GM18858 (cell line): ENCODE measurements around the gene TNFSF9.
"Not testable (repeated sequence)": the region's sequence is repeated elsewhere in the genome, so short reads cannot be mapped to it uniquely, and the experiment has no call there.

Source experiments
- ATAC-seq: cut with Tn5 transposase; IDR thresholded peaks from one replicate; pipeline ENCODE4 v1.9.1; 2021; ENCODE audit not compliant: unreplicated experiment

Gene TNFSF9

DNA sequence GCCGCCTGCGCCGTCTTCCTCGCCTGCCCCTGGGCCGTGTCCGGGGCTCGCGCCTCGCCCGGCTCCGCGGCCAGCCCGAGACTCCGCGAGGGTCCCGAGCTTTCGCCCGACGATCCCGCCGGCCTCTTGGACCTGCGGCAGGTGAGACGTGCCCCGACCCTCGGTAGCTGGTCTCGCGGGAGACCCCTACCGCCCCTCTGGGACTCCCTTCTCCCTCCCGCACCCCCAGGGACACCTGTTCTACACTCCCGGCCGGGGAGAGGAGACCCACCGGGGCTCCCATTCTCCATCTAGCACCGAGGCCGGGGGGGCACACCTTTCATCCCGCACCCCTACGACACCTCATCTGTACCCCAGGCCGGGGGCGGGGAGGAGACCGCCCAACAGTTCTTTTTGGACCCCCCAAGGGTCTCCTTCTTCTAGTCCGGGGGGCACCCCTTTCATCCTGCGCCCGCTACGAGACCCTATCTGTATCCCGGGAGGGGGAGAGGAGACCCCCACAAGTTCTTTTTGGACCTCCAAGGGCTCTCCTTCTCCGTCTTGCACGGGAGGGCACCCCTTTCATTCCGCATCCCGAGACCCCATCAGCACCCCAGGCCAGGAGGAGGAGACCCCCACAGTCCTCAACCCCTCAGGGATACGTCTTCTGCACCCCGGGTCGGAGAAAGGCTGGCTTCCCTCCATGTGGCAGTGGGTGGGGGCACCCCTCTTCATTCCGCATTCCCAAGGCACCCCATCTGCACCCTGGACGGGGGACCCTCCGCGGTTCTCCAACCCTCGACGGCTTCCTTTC, 533 bp downstream of the TNFSF9 start:
- no peak for ATAC-seq

DNA sequence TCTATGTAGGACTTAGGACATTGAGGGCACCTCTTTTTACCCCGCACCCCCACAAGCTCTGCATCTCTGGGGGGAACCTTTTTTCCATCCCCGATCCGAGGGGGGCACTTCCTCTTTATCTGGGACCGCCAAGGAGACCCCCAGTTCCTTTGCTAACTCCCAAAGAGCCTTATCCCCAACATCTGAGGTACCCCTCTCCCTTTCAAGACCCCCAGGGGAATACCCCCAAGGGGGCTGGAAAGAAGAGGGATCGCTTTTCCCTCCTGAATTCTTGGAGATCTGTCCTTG, 1.1 kb downstream of the TNFSF9 start:
- no peak for ATAC-seq

DNA sequence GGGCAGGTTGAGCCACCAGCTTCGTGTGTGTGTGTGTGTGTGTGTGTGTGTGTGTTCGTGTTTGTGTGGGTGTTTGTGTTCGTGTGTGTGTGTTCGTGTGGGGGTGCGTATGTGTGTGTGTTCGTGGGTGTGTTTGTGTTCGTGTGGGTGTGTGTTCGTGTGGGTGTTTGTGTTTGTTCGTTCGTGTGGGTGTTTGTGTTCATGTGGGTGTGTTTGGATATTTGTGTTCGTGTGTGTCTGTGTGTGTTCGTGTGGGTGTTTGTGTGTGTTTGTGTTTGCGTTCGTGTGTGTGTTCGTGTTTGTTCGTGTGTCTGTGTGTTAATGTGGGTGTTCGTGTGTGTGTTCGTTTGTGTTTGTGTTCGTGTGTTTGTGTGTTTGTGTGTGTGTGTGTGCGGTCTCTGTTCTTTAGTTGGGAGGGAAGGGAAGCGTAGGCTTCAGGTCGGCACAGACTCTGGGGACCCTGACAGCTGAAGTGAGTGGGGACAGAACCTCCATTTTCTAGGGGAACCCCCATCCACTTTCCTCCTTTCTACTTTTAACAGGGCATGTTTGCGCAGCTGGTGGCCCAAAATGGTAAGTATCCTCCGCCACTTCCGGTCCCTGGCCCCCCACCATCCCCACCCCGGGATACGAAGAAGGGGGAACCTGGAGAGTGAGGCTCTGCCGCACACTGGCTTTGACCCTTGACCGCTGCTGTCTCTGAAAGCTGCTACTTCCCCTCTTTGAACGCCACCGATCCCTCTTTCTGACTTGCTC, 1.6 kb downstream of the TNFSF9 start:
- no peak for ATAC-seq

DNA sequence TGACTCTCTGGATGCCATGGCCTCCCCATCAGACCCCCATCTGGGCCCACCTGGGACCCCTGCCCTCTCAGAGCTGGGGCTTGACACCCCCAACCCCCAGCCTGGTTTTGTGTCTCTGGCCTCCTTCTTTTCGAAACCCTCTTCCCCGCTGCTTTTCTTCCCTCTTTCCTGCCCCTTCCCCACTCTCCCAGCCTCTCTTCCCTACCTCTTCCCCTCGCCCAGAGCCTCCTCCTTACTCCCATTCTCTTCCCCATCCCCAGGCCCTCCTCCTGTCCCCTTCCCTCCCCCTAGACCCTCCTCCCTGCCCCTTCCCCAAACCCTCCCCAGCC, 2.1 kb downstream of the TNFSF9 start:
- ATAC-seq, result no peak

DNA sequence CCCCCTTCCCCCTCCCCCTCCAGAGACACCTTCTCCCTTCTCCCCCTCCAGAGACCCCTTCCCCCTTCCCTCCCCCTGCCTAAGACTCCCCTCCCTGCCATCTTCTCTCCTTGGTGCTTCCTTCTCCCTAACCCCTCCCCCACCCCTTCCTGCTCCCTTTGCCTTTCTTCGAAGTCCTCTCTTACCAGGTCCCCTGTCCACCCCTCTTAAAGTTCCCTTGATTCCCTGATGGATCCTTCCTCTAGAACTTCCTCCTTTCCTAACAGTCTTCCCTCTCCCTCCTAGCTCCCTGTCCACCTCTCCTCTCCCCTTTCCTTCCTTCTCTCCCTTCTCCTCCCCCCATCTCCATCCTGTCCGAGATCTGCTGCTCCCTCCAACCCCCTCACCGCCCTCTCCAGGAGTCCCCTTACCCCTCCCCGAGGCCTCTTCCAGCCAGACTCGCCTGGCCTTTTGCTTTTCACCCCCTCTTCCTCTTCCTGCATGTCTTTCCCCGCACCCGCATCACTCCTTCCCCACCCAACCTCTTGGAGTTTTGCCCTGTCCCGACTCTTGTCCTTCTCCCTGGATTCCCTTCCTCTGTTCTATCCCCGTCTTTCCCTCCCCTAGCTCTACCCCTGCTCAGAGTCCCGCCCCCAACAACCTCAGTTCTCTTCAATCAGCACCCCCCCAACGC, 3.1 kb downstream of the TNFSF9 start:
- no peak for ATAC-seq

DNA sequence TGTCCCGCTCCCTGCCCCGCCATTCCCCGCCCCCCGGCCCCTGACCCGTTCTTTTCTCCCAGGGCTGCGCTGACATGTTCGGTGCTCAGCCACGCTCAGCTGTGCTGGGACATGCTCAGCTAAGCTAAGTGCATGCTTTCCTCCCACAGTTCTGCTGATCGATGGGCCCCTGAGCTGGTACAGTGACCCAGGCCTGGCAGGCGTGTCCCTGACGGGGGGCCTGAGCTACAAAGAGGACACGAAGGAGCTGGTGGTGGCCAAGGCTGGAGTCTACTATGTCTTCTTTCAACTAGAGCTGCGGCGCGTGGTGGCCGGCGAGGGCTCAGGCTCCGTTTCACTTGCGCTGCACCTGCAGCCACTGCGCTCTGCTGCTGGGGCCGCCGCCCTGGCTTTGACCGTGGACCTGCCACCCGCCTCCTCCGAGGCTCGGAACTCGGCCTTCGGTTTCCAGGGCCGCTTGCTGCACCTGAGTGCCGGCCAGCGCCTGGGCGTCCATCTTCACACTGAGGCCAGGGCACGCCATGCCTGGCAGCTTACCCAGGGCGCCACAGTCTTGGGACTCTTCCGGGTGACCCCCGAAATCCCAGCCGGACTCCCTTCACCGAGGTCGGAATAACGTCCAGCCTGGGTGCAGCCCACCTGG, 3.7 kb downstream of the TNFSF9 start:
- ATAC-seq, result no peak

DNA sequence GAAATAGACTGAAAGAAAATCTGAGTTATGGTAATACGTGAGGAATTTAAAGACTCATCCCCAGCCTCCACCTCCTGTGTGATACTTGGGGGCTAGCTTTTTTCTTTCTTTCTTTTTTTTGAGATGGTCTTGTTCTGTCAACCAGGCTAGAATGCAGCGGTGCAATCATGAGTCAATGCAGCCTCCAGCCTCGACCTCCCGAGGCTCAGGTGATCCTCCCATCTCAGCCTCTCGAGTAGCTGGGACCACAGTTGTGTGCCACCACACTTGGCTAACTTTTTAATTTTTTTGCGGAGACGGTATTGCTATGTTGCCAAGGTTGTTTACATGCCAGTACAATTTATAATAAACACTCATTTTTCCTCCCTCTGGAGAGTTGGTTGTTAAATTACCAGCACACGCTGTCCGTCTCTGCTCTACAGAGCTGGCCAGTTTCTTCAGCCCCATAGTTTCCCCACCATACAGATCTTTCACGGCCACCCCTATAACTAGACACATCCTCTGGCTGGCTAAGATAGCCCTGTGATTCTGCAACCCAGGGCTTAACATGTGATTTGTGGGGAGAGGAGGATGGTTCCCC, 4.8 kb downstream of the TNFSF9 start:
- no peak for ATAC-seq

DNA sequence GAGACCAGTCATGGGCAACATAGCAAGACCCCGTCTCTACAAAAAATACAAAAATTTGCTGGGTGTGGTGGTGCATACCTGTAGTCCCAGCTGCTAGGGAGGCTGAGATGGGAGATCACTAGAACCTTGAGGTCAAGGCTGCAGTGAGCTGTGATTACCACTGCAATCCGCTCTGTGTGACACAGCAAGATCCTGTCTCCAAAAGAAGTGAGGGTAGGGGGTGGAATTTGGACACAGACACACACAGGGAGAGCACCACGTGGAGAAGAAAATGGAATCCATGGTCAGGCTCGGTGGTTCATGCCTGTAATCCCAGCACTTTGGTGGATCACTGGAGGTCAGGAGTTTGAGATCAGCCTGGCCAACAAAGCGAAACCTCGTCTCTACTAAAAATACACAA, 8.7 kb downstream of the TNFSF9 start:
- no peak for ATAC-seq

DNA sequence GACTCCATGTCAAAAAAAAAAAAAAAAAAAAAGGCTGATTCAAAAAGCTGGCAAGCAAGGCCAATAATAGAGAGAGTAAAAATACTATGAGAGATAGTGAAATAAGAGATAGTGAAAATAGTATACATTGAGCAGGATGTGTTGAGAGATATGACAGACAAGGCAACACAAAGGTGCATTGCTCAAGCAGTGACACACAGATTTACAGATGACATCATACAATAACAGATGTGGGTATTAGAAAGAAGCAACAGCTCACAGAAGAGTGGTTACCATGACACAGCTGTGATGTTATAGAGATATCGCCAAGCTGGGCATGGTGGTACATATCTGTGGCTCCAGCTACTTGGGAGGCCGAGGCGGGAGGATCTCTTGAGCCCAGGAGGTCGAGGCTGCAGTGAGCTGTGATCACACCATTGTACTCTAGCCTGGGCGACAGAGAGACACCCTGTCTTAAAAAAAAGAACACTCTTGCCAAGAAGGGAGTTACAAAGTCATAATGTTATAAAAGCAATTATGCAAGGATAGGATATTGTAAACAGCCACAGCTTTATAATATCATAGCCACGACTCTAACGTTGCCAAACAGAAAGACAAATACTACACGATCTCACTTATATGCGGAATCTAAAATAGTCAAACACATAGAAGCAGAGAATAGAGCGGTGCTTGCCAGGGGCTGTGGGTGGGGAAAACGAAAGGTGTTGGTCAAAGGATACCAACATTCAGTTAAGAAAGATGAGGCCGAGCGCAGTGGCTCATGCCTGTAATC, 10.3 kb downstream of the TNFSF9 start:
- ATAC-seq, result no peak

DNA sequence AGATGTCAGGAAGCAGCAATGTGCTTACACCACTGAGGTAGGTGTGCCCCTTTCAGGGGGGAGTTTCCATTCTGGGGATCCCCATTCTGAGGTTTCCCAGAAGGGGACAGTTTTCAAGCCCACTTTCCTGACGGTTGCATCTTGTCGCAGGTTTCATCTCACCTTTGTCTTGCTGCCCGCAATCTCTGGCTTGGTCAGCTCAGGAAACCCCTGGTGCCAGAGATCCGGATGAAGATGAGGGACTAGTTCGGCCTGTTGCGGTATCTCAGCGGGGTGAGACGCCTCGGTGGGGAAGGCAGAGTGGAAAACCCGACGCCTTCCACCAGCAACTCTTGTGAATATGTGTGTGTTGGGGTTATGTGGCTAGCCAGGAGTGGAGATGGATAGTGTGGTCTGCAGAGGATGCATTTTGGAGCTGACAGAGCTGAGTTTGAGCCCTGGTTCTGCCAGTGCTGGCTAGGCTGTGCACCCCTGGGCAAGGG, 13.1 kb downstream of the TNFSF9 start:
- no peak for ATAC-seq

DNA sequence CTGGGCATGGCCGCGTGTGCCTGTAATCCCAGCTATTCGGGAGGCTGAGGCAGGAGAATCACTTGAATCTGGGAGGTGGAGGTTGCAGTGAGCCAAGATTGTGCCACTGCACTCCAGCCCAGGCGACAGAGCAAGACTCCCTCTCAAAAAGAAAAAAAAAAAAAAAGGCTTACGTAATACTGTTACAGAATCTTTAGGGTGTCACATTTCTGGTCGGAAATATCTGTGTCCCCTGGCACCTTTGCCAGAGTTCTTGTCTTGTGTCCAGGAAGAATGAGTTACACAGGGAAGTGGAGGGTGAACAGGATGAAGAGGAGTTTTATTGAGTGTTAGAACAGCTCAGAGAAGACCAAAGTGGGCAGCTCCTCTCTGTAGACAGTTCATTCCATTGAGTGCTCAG, 19.9 kb downstream of the TNFSF9 start:
- ATAC-seq, result not testable (repeated sequence)

DNA sequence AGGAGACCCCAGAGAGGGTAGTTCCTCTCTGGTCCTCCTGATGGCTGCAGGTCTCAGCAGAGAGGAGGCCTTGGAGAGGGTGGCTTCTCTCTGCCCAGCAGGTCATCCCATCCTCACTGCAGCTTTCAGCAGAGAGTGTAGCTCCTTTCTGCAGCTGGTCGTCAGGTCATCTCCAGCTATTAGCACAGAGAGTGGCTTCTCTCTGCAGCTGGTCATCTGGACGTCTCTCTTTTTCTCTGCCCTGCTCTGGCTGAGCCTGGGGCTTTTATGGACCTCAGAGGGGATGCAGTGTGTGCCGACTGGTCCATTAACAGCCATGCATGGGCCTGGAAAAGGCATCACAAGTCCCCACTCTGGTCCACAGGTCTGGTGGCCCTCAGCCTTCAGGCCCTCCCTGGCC, 20.3 kb downstream of the TNFSF9 start:
- ATAC-seq, result no peak

DNA sequence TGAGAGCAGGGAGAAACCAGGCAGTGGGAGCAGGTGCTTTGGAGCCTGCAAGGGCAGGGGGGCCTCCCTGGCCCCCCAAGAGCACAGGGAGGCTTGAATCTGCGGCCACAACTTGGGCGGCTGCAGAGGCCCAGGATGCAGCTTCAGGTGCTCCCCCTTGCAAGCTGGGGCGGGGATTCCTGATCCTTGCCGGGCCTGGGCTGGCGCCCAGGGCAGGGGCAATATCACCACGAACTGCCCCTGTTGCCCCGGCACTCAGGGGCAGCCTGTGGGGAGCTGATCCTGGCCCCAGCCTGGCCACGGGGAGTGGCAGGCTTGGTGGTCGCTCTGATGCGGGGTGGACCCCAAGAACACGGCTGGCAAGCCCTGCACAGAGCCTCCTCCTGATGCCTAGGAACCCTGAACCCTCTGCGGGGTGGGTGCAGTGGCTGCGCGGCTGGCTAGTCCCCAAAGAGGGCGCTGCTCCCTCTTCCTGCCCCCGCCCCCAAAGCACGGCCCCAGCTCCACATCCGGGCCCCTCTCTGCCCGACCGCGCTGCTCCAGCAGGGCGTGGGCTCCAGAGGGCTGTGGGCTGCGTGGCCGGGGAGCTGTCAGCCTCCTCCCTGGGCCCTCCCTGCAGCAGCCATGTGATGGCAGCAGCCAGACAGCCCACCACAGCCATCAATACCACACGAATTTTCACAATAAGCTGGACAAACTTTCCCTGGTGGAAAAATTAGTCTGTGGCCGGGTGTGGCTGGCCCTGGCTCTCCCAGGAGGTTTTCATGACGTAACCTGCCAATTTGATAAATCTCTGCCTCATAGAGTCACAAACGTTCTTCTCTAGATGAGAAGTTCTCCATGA, 21.0 kb downstream of the TNFSF9 start:
- no peak for ATAC-seq

DNA sequence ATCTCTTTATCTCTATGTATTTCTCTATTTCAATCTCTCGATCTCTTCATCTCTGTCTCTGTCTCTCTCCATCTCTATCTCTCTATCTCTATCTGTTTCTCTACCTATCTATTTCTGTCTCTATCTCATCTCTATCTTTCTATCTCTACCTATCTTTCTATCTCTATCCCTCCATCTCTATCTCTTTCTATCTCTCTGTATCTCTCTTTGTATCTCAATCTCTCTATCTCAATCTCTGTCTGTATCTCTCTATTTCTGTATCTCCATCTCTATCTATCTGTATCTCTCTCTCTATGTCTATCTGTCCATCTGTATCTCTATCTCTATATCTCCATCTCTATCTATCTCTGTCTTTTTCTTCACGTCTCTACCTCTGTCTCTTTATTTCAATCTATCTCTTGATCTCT, 25.2 kb downstream of the TNFSF9 start:
- no peak for ATAC-seq

DNA sequence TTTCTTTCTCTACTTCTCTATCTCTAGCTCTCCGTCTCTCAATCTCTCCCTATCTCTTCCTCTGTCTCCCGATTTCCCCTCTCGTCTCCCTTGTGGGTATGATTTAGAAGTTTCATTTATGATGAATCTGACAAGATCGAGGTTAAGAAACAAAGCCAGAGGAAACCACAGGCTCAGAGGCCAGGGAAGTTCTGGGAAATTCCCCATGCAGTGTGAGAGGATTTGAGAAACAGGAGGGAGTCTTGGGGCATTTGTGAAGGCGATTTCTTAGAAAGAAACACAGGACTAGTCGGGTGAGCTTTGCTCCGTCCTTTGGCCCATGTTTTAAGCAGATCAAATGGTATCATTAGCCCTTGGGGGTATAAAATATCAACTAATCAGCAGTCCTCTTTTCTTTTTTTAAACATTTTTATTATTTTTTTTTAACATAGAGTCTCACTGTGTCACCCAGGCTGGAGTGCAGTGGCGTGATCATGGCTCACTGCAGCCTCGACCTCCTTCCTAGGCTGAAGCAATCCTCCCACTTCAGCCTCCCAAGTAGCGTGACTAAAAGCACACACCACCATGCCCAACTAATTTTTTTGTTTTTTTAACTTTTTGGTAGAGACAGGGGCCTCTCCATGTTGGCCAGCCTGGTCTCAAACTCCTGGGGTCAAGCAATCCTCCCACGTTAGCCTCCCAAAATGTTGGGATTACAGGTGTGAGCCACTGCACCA, 25.8 kb downstream of the TNFSF9 start:
- no peak for ATAC-seq

DNA sequence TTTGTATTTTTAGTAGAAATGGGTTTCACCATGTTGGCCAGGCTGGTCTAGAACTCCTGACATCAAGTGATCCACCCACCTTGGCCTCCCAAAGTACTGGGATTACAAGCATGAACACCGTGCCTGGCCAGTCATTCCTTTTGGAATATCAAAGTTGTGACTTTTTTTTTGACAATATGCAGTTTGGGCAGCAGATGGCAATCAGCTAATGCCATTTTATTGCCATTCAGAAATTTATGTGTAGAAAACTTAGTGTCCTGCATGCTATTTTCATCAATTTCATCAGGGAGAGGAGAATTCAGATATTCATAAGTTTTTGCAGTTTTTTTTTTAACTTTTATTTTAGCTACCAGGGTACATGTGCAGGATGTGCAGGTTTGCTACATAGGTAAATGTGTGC, 31.6 kb downstream of the TNFSF9 start:
- not testable (repeated sequence) for ATAC-seq

DNA sequence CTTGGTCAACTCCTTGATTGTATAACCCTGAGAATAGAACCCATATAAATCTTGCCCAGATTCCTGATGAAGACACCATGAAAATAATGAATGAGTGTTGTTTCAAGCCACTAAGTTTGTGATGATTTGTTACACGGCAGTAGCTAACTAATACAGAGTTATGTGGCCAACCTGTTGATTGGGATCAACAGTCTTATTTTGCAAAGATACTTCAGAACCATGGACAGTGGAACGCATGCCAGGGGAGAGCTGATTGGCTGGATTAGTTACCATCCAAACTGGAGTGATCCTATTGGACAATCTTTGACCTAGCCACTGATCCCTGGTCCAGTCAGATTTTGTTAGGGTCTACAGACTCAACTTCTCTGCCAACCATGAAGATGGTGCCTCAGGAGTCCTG, 33.6 kb downstream of the TNFSF9 start:
- ATAC-seq, result no peak

DNA sequence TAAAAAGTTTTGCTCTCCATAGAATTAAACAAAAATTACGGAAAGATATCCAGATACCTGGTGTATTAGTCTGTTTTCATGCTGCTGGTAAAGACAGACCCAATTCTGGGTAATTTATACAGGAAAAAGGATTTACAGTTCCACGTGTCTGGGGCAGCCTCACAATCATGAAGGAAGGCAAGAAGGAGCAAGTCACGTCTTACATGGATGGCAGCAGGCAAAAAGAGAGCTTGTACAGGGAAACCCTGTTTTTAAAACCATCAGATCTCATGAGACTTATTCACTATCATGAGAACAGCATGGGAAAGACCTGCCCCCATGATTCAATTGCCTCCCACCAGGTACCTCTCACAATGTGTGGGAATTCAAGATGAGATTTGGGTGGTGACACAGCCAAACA, 35.9 kb downstream of the TNFSF9 start:
- not testable (repeated sequence) for ATAC-seq

DNA sequence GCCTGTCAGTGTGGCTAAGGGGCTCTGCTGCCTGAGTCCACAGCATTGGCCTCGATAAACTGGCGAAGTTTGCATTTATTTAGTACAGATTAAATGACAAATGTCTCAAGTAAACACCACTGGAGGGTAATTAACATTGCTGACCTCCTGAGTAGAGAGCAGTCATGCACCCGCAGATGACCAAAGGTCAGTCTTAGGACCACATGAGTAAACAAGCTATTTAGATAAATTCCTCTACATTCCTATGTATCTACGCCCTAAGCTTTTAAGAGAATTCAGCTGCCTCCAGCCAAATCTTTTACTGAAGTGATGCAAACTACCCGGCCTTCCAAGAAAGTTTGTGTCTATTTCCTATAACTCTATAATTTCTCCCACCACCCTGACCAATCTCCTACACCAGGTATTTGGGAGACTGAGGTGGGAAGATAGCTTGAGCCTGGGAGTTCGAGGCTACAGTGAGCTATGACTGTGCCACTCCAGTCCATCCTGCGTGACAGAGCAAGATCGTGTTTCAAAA, 37.2 kb downstream of the TNFSF9 start:
- no peak for ATAC-seq
